A549 treated with Mapracorat at 1 μM for 4 hours (cell line): ENCODE results near the gene CHST5. TPM values are rescaled to one million over a fixed set of nuclear protein-coding genes. Genes with fewer than 3 reads are reported as not detected.

Experiments
- total RNA-seq: library from RNA; stranded (reverse); fragments of 200-300 nt; extraction: Qiagen RNA extraction; gene quantifications from 5 replicates; pipeline ENCODE4 v1.2.3, GENCODE V29; 2022

CHST5 gene
- 0.06 to 0.29 TPM (median 0.12 TPM) in 4 of 5 replicates, not detected in the other for total RNA-seq

GRCh38 chr16:75535901-75536300, at the start of gene CHST5:
Gene CHST5, minus strand, starts transcription at chr16:75536108. Its CDS starts 5,724 bp downstream, at chr16:75530384.

GRCh38 chr16:75566040-75566757, 30.3 kb upstream of the CHST5 start, which contains the start of gene GABARAPL2:
Gene GABARAPL2, plus strand, starts transcription at chr16:75566379. Its CDS starts 108 bp downstream, at chr16:75566487.

GRCh38 chr16:75555707-75556430, 20.0 kb upstream of the CHST5 start, which contains the start of gene TMEM231:
Gene TMEM231, minus strand, starts transcription at chr16:75556252. Its CDS starts 43 bp downstream, at chr16:75556209.

GRCh38 chr16:75495076-75495674, 40.7 kb downstream of the CHST5 start, which contains the start of gene CHST6:
Gene CHST6, minus strand, starts transcription at chr16:75495441. Its CDS starts 15,613 bp downstream, at chr16:75479828.

Other genes starting within 250 kb of the CHST5 start
- 60.3 to 81.4 TPM (median 60.9 TPM) in 5 replicates for gene CFDP1, start 102.6 kb downstream of the CHST5 start, total RNA-seq
- gene TMEM170A, start 71.4 kb downstream of the CHST5 start, total RNA-seq, result 12.1 to 16.8 TPM (median 15.6 TPM) in 5 replicates
- gene CHST6, start 40.7 kb downstream of the CHST5 start, total RNA-seq, result 0.14 to 0.20 TPM (median 0.16 TPM) in 5 replicates
- 7.8 to 10.1 TPM (median 9.5 TPM) in 5 replicates for gene TMEM231, start 20.1 kb upstream of the CHST5 start, total RNA-seq
- gene GABARAPL2, start 30.3 kb upstream of the CHST5 start, total RNA-seq, result 80.9 to 92.9 TPM (median 89.5 TPM) in 5 replicates
- 27.5 to 41.7 TPM (median 37.6 TPM) in 5 replicates for gene ADAT1, start 87.2 kb upstream of the CHST5 start, total RNA-seq
- gene KARS1, start 111.6 kb upstream of the CHST5 start, total RNA-seq, result 162 to 170 TPM (median 169 TPM) in 5 replicates
- 42.8 to 45.9 TPM (median 43.2 TPM) in 5 replicates for gene TERF2IP, start 111.7 kb upstream of the CHST5 start, total RNA-seq
- gene CPHXL2, start 140.9 kb upstream of the CHST5 start, total RNA-seq, result not detected in 5 replicates
- gene DUXB, start 165.4 kb upstream of the CHST5 start, total RNA-seq, result not detected in 5 replicates
- gene CPHXL, start 190.4 kb upstream of the CHST5 start, total RNA-seq, result not detected in 5 replicates